T-helper 2 cell treated with Interferon-gamma antibody and Interleukin-4, amounts not matched to agents 5 μg/mL and 100 μg/mL, for 36 hours (primary cell): ENCODE data around the gene LYL1.

Experiments used
- DNase-seq: peaks from one replicate; pipeline ENCODE4 v3.0.0; 2021; ENCODE audit warnings: low spot score
- H3K27ac Mint-ChIP-seq: one replicate; pipeline ENCODE4 v1.8.0; 2021; ENCODE audit warnings: mild to moderate bottlenecking, mixed read lengths
- H3K27me3 Mint-ChIP-seq: one replicate; pipeline ENCODE4 v1.8.0; 2021; ENCODE audit warnings: low read depth, mixed read lengths
- H3K36me3 Mint-ChIP-seq: one replicate; pipeline ENCODE4 v1.8.0; 2021; ENCODE audit warnings: low read depth, mixed read lengths
- H3K4me1 Mint-ChIP-seq: one replicate; pipeline ENCODE4 v1.8.0; 2021; ENCODE audit warnings: low read depth, mixed read lengths
- H3K4me3 Mint-ChIP-seq: one replicate; pipeline ENCODE4 v1.8.0; 2022; ENCODE audit warnings: mild to moderate bottlenecking, moderate library complexity, mixed read lengths
- H3K9me3 Mint-ChIP-seq: one replicate; pipeline ENCODE4 v1.8.0; 2021; ENCODE audit warnings: mixed read lengths

LYL1 gene

DNA sequence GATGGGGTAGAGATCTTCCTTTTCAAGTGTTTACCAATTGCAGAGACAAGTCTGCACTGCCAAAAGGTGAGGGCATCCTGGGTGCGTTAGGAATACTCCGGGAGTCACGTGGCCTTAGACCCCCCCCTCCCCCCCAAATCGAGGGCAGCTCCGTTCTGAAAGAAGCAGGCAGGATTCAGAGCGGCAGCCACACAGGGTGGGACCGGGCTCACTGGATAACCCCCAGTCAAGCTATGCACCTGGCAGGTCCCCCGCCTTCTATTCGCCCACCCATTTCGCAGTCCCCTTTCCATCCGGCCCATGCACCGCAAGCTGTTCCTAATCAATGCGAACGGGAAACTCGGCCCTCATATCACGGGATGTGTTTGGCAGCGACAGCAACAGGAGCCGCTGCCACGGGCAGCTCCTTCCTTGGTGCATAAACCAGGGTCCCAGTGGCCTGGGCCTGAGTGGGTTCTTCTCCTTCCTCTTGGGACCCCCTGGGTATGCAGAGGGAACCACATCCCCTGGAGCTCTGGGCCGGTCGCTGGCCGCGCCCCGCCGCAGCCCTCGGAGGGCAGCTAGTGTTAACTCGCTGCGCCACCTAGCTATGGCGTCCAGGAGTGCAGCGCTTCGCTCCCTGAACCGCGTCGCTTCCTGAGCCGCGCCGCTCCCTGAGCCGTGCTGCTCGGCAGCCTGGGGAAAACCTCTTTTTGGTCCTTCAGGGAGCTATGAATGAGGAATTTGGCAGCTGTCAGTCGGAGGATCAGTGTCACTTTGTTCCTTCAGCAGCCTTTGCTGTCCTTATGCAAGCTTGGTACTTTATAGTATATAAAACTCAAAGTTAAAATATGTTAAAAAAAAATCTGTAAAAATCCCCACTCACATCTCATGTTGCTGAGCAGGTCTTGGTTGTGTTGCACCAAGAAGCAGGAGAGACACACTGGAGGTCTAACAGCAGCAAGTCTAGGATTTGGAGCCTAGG lies 41.4 kb downstream of the LYL1 start:
- peaks cover 30% of the 10 kb centered on the region for H3K27me3 Mint-ChIP-seq
- peak; percentile 69 for DNase-seq
- H3K27ac Mint-ChIP-seq = no peak overlapping the region
- H3K4me3 Mint-ChIP-seq = peak overlapping the region; percentile 79
- no peaks in the 10 kb centered on the region for H3K9me3 Mint-ChIP-seq
- peaks cover 3% of the 10 kb centered on the region for H3K4me1 Mint-ChIP-seq
- H3K36me3 Mint-ChIP-seq = no peaks in the 10 kb centered on the region

DNA sequence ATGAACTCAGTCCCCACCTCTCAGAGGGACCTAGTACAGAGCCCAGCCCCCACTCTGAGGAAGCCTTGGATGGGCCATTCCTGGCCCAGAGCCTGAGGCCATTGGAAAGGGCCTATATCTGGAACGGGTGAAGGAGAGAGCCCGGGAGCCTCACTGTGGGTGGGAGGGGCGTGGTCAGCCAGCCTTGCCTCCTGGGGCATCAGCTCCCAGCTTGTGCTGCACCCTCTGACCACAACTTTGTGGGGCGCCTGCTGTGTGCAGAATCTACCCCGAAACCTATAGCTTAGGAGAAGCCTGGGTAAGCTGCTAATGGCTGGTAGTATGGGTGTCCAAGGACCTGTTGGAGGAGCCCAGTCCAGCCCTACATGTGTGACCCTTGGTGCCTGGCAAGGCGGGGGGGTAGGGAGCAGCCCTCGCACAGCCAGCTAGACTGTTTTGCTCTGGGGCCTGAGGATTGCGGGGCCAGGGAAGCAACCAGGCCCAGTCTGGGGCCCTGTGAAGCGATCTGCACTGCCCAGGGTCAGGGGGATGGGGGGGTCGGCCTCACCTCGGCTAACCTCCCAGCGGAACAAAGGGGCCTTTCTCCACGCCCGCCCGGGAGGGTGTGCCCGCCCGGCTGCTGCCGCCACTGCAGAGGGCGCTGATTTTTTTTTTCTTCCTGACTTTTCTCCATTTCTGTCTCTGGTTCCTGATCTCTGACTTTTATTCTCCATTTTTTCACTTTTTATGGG lies 42.3 kb downstream of the LYL1 start:
- Mint-ChIP-seq H3K27ac (no peak overlapping the region), H3K4me1 (peaks cover 3% of the 10 kb centered on the region), H3K27me3 (peaks cover 30% of the 10 kb centered on the region), H3K9me3 (no peaks in the 10 kb centered on the region), H3K4me3 (peak overlapping the region; percentile 79), H3K36me3 (no peaks in the 10 kb centered on the region)
- no peak for DNase-seq

DNA sequence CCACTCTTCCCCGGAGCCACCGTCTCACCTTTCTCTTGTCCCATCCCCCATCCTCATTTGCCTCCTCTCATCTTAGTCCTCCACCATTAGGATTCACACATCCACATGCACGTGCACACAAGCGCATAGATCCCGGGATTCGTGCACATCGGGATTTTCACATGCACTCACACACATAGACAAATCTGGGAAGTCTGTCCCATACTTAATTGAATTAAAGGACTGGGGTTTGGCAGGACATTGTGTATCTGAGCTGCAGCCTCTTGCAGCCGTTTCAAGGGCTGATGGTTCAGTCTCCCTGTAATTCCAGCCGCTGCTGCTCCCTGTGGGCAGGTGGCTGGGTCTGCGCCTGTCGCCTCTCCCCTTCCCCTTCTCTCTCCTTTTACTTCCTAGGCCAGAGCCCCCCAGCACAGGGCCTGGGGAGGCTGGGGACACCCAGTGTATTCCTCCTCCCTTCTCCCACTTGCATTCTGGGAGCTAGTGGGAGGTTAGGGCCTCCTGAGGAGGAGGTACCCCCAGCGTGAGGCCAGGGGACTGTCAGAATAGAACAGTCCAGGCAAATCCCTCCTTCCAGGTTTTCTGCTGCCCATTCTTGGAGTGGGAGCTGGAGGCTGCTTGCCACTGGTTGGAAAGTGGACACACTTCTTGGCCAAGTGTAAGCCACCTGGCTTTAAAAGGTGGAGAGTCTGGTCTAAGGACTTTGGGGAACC lies 43.6 kb downstream of the LYL1 start:
- no peak for DNase-seq
- Mint-ChIP-seq H3K4me1 (peaks cover 3% of the 10 kb centered on the region), H3K27ac (no peak overlapping the region), H3K4me3 (no peak overlapping the region), H3K36me3 (no peaks in the 10 kb centered on the region), H3K27me3 (peaks cover 32% of the 10 kb centered on the region), H3K9me3 (no peaks in the 10 kb centered on the region)

DNA sequence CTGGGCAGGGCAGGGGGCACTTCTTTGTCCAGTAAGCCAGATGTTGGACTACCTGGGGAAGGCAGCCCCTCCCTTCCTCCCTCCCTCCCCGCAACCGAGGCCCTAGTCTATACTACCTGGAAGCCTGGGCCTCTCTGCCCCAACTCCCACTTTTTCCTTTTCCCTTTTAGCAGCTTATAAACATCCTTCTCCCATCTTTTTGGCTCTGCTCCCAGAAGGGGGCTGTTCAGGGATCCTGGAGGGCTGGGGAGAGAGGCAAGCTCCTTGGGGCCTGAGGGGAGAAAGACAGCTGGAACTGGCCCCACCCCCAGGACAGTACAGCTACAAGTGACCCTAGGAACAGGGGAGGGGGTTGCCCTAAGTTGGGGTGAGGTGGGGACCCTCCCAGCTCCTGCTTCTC lies 44.9 kb downstream of the LYL1 start:
- peaks cover 24% of the 10 kb centered on the region for H3K27me3 Mint-ChIP-seq
- peaks cover 3% of the 10 kb centered on the region for H3K4me1 Mint-ChIP-seq
- H3K27ac Mint-ChIP-seq = no peak overlapping the region
- DNase-seq = no peak
- H3K9me3 Mint-ChIP-seq = no peaks in the 10 kb centered on the region
- H3K36me3 Mint-ChIP-seq = no peaks in the 10 kb centered on the region
- H3K4me3 Mint-ChIP-seq = no peak overlapping the region

GRCh38 chr19:13057147-13057572 lies 45.5 kb downstream of the LYL1 start:
- Mint-ChIP-seq H3K27ac (no peak overlapping the region), H3K27me3 (peaks cover 19% of the 10 kb centered on the region), H3K4me3 (no peak overlapping the region), H3K36me3 (no peaks in the 10 kb centered on the region), H3K4me1 (peaks cover 3% of the 10 kb centered on the region), H3K9me3 (no peaks in the 10 kb centered on the region)
- DNase-seq = no peak

- Mint-ChIP-seq H3K27ac (no peak overlapping the region), H3K4me1 (peaks cover 4% of the 10 kb centered on the region), H3K4me3 (no peak overlapping the region), H3K27me3 (peaks cover 16% of the 10 kb centered on the region), H3K9me3 (no peaks in the 10 kb centered on the region), H3K36me3 (no peaks in the 10 kb centered on the region)
- DNase-seq = no peak
Observed at GRCh38 chr19:13056052-13056660, 46.5 kb downstream of the LYL1 start.

DNA sequence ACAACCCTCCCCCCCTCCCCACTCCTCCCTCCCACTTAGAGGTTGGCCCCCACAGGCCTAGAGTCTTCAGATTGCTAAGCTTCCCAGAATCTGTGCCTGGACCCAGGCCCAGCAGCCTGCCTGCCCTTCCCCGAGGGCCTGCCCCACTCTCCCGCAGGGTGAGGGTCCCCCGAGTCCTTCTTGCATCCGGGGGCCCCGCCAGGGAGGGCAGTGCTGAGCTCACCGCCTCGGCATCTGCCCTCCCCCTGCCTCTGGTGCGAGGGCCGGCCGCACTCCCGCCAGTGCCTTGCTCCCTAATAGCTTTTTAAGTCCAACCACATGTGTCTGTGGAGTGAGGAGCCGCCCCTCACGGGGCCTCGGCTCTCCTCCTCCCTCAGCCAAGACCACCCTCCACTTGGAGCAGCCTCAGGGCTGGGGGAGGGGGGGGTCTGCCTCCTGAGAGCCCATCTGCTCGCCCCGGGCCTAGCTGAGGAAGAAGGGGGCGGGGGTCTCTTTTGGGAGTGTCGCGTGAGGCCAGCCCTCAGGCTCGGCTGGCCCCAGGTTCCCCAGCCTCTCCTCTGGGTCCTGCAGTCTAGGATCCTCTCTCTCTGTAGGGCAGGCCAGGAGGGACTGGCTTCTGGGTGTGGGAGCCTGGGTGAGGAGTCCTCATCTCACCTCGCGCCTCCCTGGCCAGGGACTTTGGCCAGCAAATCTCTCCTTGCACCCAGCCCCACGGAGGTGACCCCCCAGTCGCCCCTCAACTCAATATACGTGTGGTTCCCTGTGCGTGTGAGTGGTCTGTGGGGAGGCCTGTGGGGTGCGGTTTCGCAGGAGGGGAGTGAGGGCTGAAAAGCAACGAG lies 47.2 kb downstream of the LYL1 start:
- peaks cover 2% of the 10 kb centered on the region for H3K4me1 Mint-ChIP-seq
- no peak for DNase-seq
- no peak overlapping the region for H3K4me3 Mint-ChIP-seq
- H3K36me3 Mint-ChIP-seq = no peaks in the 10 kb centered on the region
- no peaks in the 10 kb centered on the region for H3K9me3 Mint-ChIP-seq
- H3K27me3 Mint-ChIP-seq = peaks cover 12% of the 10 kb centered on the region
- no peak overlapping the region for H3K27ac Mint-ChIP-seq

GRCh38 chr19:13054626-13055212 lies 47.9 kb downstream of the LYL1 start:
- no peak overlapping the region for H3K27ac Mint-ChIP-seq
- DNase-seq = no peak
- H3K4me1 Mint-ChIP-seq = peaks cover 2% of the 10 kb centered on the region
- no peaks in the 10 kb centered on the region for H3K9me3 Mint-ChIP-seq
- H3K4me3 Mint-ChIP-seq = no peak overlapping the region
- H3K27me3 Mint-ChIP-seq = peaks cover 14% of the 10 kb centered on the region
- H3K36me3 Mint-ChIP-seq = no peaks in the 10 kb centered on the region

- H3K27me3 Mint-ChIP-seq = peaks cover 10% of the 10 kb centered on the region
- H3K4me3 Mint-ChIP-seq = no peak overlapping the region
- H3K27ac Mint-ChIP-seq = no peak overlapping the region
- peaks cover 2% of the 10 kb centered on the region for H3K4me1 Mint-ChIP-seq
- H3K9me3 Mint-ChIP-seq = no peaks in the 10 kb centered on the region
- DNase-seq = no peak
- H3K36me3 Mint-ChIP-seq = no peaks in the 10 kb centered on the region
Observed at GRCh38 chr19:13053761-13054625, 48.7 kb downstream of the LYL1 start.

- no peaks in the 10 kb centered on the region for H3K36me3 Mint-ChIP-seq
- peaks cover 2% of the 10 kb centered on the region for H3K4me1 Mint-ChIP-seq
- no peak overlapping the region for H3K27ac Mint-ChIP-seq
- H3K9me3 Mint-ChIP-seq = no peaks in the 10 kb centered on the region
- H3K4me3 Mint-ChIP-seq = no peak overlapping the region
- DNase-seq = no peak
- peaks cover 8% of the 10 kb centered on the region for H3K27me3 Mint-ChIP-seq
Observed at GRCh38 chr19:13053238-13053637, 49.4 kb downstream of the LYL1 start.

GRCh38 chr19:13052447-13053175 lies 50.0 kb downstream of the LYL1 start:
- Mint-ChIP-seq H3K4me1 (peaks cover 2% of the 10 kb centered on the region), H3K4me3 (no peak overlapping the region), H3K27me3 (peaks cover 8% of the 10 kb centered on the region), H3K27ac (no peak overlapping the region), H3K9me3 (no peaks in the 10 kb centered on the region), H3K36me3 (no peaks in the 10 kb centered on the region)
- no peak for DNase-seq
